K562 (cell line): Measurements from ENCODE around the gene EDA. TPM values are rescaled to one million over a fixed set of nuclear protein-coding genes. Genes with fewer than 3 reads are reported as not detected.

Experiments used
- ATAC-seq: fragments of 200-7000 bp; cut with Tn5 transposase; 3 replicates; pipeline ENCODE4 v1.9.1; 2020; ENCODE audit warnings: moderate library complexity
- BruUV-seq: library from RNA; stranded (reverse); fragments of 400-500 nt; replicated peaks from 2 replicates; lab custom pipeline; 2021; lab: Mats Ljungman, UMichigan
- CTCF ChIA-PET: fragments of 300-600 bp; formaldehyde crosslinking; extraction: SDS; loops from one replicate; lab custom pipeline; 2021; ENCODE audit warnings: low intra/inter-chr PET ratio; lab: Yijun Ruan, JAX
- POLR2A ChIA-PET: fragments of 300-600, 350-650 bp; sonication (Branson Sonifier 250); formaldehyde crosslinking; extraction: SDS; loops from one replicate; lab custom pipeline; 2021; ENCODE audit warnings: antibody characterized with exemption, inconsistent platforms; lab: Yijun Ruan, JAX
- DNase-seq, 4 experiments: peaks; one replicate each; pipeline versions ENCODE4 v3.0.0 to v3.0.0-alpha.2; 2011 to 2018; ENCODE audit warnings: low spot score in 3 of 4, mixed read lengths in 3 of 4; ENCODE audit errors: extremely low read depth in 1 of 4
- FAIRE-seq: peaks from 2 replicates; lab custom pipeline; 2011; peaks lifted over from hg19 to GRCh38; lab: Jason Lieb, UNC
- H2AFZ ChIP-seq: 2 replicates; pipeline ENCODE4 v1.6.0; 2011; ENCODE audit warnings: low read depth, low read length, control low read depth, inconsistent platforms
- H3K27ac ChIP-seq: fragments of 200-600 bp; 3 replicates; pipeline ENCODE4 v1.8.0; 2011; ENCODE audit warnings: low read depth, mild to moderate bottlenecking, control low read depth, inconsistent platforms, low read length, moderate library complexity, mixed read lengths; ENCODE audit errors: extremely low read depth
- H3K27me3 ChIP-seq, 2 experiments: fragments of 300-600 bp in 1 of 2; 2 replicates in 1 of 2; 3 replicates in 1 of 2; pipeline versions ENCODE4 v1.6.0 to v1.8.0; 2011; ENCODE audit warnings: inconsistent platforms in 2 of 2, low read length in 2 of 2, mild to moderate bottlenecking in 1 of 2, mixed read lengths in 1 of 2, moderate library complexity in 1 of 2; ENCODE audit not compliant: control insufficient read depth in 2 of 2, insufficient read depth in 2 of 2
- H3K36me3 ChIP-seq: fragments of 300-600 bp; 3 replicates; pipeline ENCODE4 v1.8.0; 2011; ENCODE audit warnings: mild to moderate bottlenecking, low read length, inconsistent platforms; ENCODE audit not compliant: control insufficient read depth, insufficient read depth
- H3K4me1 ChIP-seq, 2 experiments: fragments of 200-600 bp in 1 of 2; replicated peaks in 1 of 2; 2 replicates in 1 of 2; 3 replicates in 1 of 2; pipeline versions ENCODE4 v1.5.1 to v1.8.0; 2011; ENCODE audit warnings: inconsistent platforms in 2 of 2, low read length in 2 of 2, mild to moderate bottlenecking in 1 of 2, mixed read lengths in 1 of 2, moderate library complexity in 1 of 2; ENCODE audit not compliant: control insufficient read depth in 2 of 2, insufficient read depth in 2 of 2
- H3K4me2 ChIP-seq: 2 replicates; pipeline ENCODE4 v1.6.1; 2011; ENCODE audit warnings: low read length, control low read depth, inconsistent platforms, mixed read lengths; ENCODE audit not compliant: insufficient read depth
- H3K4me3 ChIP-seq: fragments of 200-600 bp; sonication (generic), shearing (Covaris generic); 2 replicates; pipeline ENCODE4 v1.5.1; 2016; ENCODE audit warnings: control low read depth, inconsistent platforms
- H3K79me2 ChIP-seq: fragments of 200-600 bp; 3 replicates; pipeline ENCODE4 v1.8.0; 2011; ENCODE audit warnings: low read length, inconsistent platforms; ENCODE audit not compliant: control insufficient read depth, insufficient read depth
- H3K9ac ChIP-seq, 2 experiments: 2 replicates each; pipeline versions ENCODE4 v1.6.0 to v1.6.1; 2011; ENCODE audit warnings: low read depth in 2 of 2, low read length in 2 of 2, control low read depth in 1 of 2, inconsistent platforms in 1 of 2, mild to moderate bottlenecking in 1 of 2, mixed read lengths in 1 of 2; ENCODE audit not compliant: insufficient read depth in 1 of 2
- H3K9me1 ChIP-seq: one replicate; pipeline ENCODE4 v1.6.0; 2011; ENCODE audit warnings: inconsistent platforms, mild to moderate bottlenecking, low read length, moderate library complexity; ENCODE audit not compliant: control insufficient read depth, insufficient read depth
- H3K9me3 ChIP-seq: replicated peaks from 2 replicates; pipeline ENCODE4 v1.5.1; 2011; ENCODE audit warnings: low read depth, low read length, inconsistent platforms; ENCODE audit not compliant: control insufficient read depth, insufficient read depth
- H4K20me1 ChIP-seq: replicated peaks from 2 replicates; pipeline ENCODE4 v1.6.1; 2011; ENCODE audit warnings: low read length, inconsistent platforms, mixed read lengths; ENCODE audit not compliant: control insufficient read depth, insufficient read depth
- BRD4 ChIP-seq: fragments of 200-600 bp; sonication (generic); IDR thresholded peaks from 2 replicates; pipeline ENCODE4 v1.6.1; 2017; ENCODE audit warnings: inconsistent platforms
- GTF2E2 ChIP-seq: fragments of 200-800 bp; sonication (Bioruptor generic); IDR thresholded peaks from 2 replicates; pipeline ENCODE4 v1.6.1; 2016; ENCODE audit warnings: missing genetic modification characterization, missing compliant biosample characterization
- MBD2 ChIP-seq: sonication (generic); IDR thresholded peaks from 2 replicates; pipeline ENCODE4 v1.6.1; 2016; ENCODE audit warnings: low read depth, borderline replicate concordance
- NFIC ChIP-seq: fragments of 450-650 bp; IDR thresholded peaks from 2 replicates; pipeline ENCODE4 v1.6.1; 2017; ENCODE audit warnings: mild to moderate bottlenecking, inconsistent platforms
- ZNF586 ChIP-seq: fragments of 450-650 bp; formaldehyde crosslinking; conservative IDR thresholded peaks from 2 replicates; pipeline ENCODE4 v1.4.0; 2020; ENCODE audit warnings: mild to moderate bottlenecking, moderate library complexity
- WGBS: fragments of 100-300 bp; shearing (Covaris generic); methylation state at CpG from one replicate; pipeline ENCODE4 v1.1.6; 2016; ENCODE audit warnings: low coverage, mixed read lengths; ENCODE audit not compliant: insufficient coverage; ENCODE audit errors: missing lambda C conversion rate; 5-methylcytosine and 5-hydroxymethylcytosine counted together
- in situ Hi-C: fragments of 300-500 bp; cut with MboI; formaldehyde crosslinking; loops from 4 replicates; pipeline ENCODE4 v1.15.0; 2018; ENCODE audit warnings: inconsistent platforms, mixed read lengths
- intact Hi-C: fragments of 100-400 bp; cut with micrococcal nuclease; formaldehyde crosslinking; loops from 2 replicates; pipeline ENCODE4 v1.14.2; 2022
- polyA plus RNA-seq, 8 experiments: library from polyadenylated mRNA; depleted of rRNA in 4 of 8; stranded (reverse) in 5 of 8; unstranded in 3 of 8; fragments of >200 nt; fragmentation: Nextera tagmentation in 2 of 8; fragmentation: Illumina TruSeq in 1 of 8; extraction: Ambion mirVana in 2 of 8; extraction: Trizol in 1 of 8; gene quantifications; 2 replicates each; pipeline versions ENCODE4 v1.2.1 to v1.2.3, GENCODE V29; 2011 to 2014; ENCODE audit warnings: inconsistent platforms in 1 of 8, missing spikeins in 1 of 8
- total RNA-seq, 7 experiments: library from RNA; depleted of rRNA in 6 of 7; stranded (reverse); fragments of >200 nt in 6 of 7; fragmentation: Illumina TruSeq in 2 of 7; extraction: Trizol in 2 of 7; gene quantifications; 2 replicates each; pipeline versions ENCODE4 v1.2.1 to v1.2.3, GENCODE V29; 2011 to 2021; ENCODE audit warnings: low replicate concordance in 1 of 7
- TF ChIP-seq, protein P1 (sequence below): sonication (generic); formaldehyde crosslinking; IDR thresholded peaks from 2 replicates; pipeline ENCODE4 v1.8.1; 2022; ENCODE audit warnings: missing genetic modification reagents

Gene EDA
- total and polyA plus RNA-seq, 9 of the 15 experiments (the other 6 are each of a cell fraction or from before 2014, with no cell fraction given) = 0.03 to 0.40 (median 0.07) TPM

- no peak for DNase-seq
- intact Hi-C loops (loop anchor here (10.0 kb wide), 2 partner anchors 396 to 614 kb away; no protein-coding TSS in a partner anchor), in situ Hi-C loops (loop anchor here (25.0 kb wide), 1 partner anchor 502 kb away; no protein-coding TSS in a partner anchor)
- TF ChIP-seq NFIC (peak; percentile 59), BRD4 (no peak)
- BruUV-seq = no TSS peak
- FAIRE-seq = no peak
- Histone ChIP-seq H3K27ac (no peak overlapping the region), H3K4me3 (no peak overlapping the region), H3K9ac (no peak overlapping the region), H3K79me2 (no peaks in the 10 kb centered on the region), H3K4me1 (no peaks in the 10 kb centered on the region; a peak in 1 of 5 replicates), H3K36me3 (no peaks in the 10 kb centered on the region), H3K4me2 (no peak overlapping the region), H3K9me3 (no peaks in the 10 kb centered on the region), H4K20me1 (no peaks in the 10 kb centered on the region; the same call in 1 of the 2 replicates), H2AFZ (no peak overlapping the region), H3K27me3 (peaks cover 0 to 4% of the 10 kb centered on the region in 2 experiments; a peak in 1 of 5 replicates), H3K9me1 (no peaks in the 10 kb centered on the region)
- no peak for ATAC-seq
- CTCF ChIA-PET = no interaction called here
- 0% methylated on average over 1 of the region's 1 CpG for WGBS
- POLR2A ChIA-PET = interaction anchor here (0.5 kb wide), 1 partner anchor 370 kb away, joined by 3 read pairs; no protein-coding TSS in a partner anchor
Observed at GRCh38 chrX:70038951-70039350, 423.0 kb downstream of the EDA start.

GRCh38 chrX:70039758-70040157, 423.8 kb downstream of the EDA start:
- ATAC-seq = no peak
- POLR2A ChIA-PET = interaction anchor here (0.6 kb wide), 1 partner anchor 9 kb away, joined by 3 read pairs; no protein-coding TSS in a partner anchor
- H4K20me1 ChIP-seq = no peaks in the 10 kb centered on the region; the same call in 1 of the 2 replicates
- H3K27ac ChIP-seq = no peak overlapping the region
- no peak overlapping the region for H3K4me3 ChIP-seq
- no peaks in the 10 kb centered on the region for H3K9me3 ChIP-seq
- CTCF ChIA-PET = no interaction called here
- H3K36me3 ChIP-seq = no peaks in the 10 kb centered on the region
- intact Hi-C loops = loop anchor here (10.0 kb wide), 2 partner anchors 395 to 615 kb away; no protein-coding TSS in a partner anchor
- in situ Hi-C loops = loop anchor here (25.0 kb wide), 1 partner anchor 502 kb away; no protein-coding TSS in a partner anchor
- no peak overlapping the region for H3K4me2 ChIP-seq
- FAIRE-seq = no peak
- no peak overlapping the region for H2AFZ ChIP-seq
- H3K27me3 ChIP-seq = peaks cover 0 to 4% of the 10 kb centered on the region in 2 experiments; a peak in 1 of 5 replicates
- H3K9ac ChIP-seq = no peak overlapping the region
- H3K9me1 ChIP-seq = no peaks in the 10 kb centered on the region
- TF ChIP-seq GTF2E2 (tag) (no peak), MBD2 (no peak), ZNF586 (no peak)
- TF ChIP-seq, protein P1, sequence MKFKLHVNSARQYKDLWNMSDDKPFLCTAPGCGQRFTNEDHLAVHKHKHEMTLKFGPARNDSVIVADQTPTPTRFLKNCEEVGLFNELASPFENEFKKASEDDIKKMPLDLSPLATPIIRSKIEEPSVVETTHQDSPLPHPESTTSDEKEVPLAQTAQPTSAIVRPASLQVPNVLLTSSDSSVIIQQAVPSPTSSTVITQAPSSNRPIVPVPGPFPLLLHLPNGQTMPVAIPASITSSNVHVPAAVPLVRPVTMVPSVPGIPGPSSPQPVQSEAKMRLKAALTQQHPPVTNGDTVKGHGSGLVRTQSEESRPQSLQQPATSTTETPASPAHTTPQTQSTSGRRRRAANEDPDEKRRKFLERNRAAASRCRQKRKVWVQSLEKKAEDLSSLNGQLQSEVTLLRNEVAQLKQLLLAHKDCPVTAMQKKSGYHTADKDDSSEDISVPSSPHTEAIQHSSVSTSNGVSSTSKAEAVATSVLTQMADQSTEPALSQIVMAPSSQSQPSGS = no peak
- no peaks in the 10 kb centered on the region for H3K79me2 ChIP-seq
- no peak for DNase-seq
- H3K4me1 ChIP-seq = no peaks in the 10 kb centered on the region; a peak in 1 of 5 replicates
- BruUV-seq = no TSS peak
- 13% methylated on average over 2 of the region's 2 CpGs for WGBS
